Eye (tissue), 1 donor: ENCODE measurements around the gene DCST2.

ENCODE experiments used
- DNase-seq: peaks from one replicate; pipeline ENCODE4 v3.0.0-alpha.2; 2015

DCST2 gene

DNA sequence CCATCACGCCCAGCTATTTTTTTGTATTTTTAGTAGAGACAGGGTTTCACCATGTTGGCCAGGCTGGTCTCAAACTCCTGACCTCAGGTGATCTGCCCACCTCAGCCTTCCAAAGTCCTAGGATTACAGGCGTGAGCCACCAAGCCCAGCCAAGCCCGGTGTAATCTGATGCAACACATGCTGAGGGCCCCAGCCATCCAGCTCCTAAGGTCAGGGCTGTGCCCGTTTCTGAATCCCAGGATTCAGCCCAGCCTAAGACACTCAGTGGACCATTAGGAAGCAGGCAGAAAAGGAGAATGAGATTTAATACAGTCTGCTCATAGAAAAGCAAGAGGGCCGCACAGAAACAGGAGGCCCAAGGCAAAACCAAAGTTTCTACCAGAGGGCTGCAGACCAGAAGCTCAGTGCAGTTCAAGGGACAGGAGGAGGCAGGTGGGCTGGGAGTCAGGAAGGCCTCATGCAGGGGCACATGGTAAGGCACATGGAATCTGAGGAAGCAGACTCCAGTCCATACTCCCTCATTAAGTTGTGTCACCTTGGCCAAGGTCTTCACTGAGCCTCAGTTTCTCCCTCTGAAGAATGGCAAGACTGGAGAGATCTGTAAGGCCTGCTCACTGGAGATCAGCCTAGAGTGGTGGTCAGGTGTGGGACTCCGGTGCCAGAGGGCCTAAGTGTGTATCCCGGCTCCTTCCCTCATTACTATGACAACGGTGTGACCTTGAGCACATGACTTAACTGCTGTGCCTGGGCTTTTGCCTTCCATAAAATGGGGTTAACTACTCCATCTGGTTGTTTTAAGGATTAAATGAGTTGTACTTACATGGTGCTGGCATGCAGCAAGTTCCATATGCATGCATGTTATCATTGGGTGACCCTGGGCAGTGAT is 15.1 kb upstream of the DCST2 start:
- DNase-seq = no peak

DNA sequence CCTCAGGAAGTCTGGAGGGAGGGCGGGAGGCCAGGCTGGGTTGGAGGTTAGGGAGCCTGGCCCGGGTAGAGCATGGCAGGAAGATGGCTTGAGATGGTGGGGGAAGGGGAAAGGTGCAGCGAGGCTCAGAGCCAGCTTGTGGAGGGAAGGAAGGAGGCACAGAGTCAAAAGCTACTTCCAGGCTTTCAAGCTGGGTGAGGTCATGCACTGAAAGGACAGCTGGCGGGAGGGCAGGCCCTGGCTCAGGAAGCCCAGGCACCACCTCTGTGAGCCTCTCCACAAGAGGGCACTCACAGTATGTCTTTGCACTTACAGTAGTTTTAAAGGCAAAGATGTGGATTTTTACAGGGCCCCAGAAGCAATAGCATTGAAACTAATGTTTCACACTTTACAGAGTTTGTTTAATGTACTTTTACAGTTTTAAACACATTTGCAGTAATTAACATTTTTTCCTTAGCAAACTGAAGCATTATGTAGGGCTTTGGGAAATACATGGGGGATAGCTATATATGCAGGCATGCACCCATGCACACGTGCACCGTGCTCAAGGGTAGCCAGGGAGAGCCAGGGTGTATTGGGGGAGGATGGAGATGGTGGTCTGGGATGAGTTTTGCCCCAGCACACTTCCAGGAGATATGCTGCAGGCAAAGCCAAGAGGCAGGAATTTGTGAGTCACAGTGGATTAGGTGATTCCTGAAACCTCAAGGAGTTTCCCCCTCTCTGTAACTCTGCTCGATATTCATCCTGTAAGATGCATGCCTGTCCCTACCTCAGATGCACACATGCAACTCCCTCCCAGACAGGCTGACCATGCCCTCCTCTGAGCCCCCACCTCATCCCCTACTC is 11.5 kb upstream of the DCST2 start:
- DNase-seq = peak; percentile 82

- no peak for DNase-seq
Measured at GRCh38 chr1:155044365-155044764, 10.8 kb upstream of the DCST2 start.

GRCh38 chr1:155043793-155044192 is 10.2 kb upstream of the DCST2 start:
- DNase-seq = no peak

DNA sequence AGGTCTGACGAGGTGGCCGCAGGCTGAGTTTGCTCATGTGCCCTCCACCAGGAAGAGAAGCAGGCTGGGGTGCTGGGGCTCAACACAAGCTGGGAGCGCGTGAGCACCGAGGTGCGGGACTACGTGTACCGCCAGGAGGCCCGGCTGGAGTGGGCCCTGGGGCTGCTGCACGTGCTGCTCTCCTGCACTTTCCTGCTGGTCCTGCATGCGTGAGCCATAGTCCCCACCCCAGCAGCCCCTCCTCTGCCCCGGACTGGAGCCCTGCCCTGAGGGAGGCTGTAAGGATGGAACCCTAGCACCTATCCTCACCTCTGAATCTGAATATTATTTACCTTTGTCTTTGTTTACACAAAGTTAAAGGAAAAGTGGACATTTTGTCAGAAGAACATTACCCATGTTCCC is 9.7 kb upstream of the DCST2 start:
- DNase-seq = no peak

DNA sequence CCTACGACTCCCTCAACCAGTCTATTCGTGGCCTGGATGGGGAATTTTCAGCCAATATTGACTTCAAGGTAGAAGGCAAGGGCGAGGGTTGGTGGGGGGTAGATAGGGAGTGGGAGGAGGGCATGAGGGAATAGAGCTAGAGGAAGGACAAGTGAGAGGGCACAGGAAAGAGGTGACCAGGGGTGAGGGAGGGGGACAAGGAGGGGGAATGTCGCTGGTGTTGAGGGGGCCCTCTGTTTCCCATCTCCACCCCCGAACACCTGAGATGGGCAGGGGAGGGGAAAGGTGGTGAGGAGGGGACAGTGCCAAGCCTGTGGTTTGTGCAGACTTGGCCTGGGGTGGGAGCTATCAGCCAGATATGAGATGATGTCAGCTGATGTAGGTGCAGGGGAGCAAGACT is 9.2 kb upstream of the DCST2 start:
- no peak for DNase-seq

GRCh38 chr1:155040358-155041093 is 6.9 kb upstream of the DCST2 start:
- no peak for DNase-seq

- DNase-seq = no peak
Measured at GRCh38 chr1:155039308-155039669, 5.7 kb upstream of the DCST2 start.

GRCh38 chr1:155038602-155039307 is 5.2 kb upstream of the DCST2 start:
- no peak for DNase-seq

- no peak for DNase-seq
Measured at GRCh38 chr1:155037851-155038441, 4.4 kb upstream of the DCST2 start.

- DNase-seq = no peak
Measured at GRCh38 chr1:155037043-155037442, 3.5 kb upstream of the DCST2 start.

DNA sequence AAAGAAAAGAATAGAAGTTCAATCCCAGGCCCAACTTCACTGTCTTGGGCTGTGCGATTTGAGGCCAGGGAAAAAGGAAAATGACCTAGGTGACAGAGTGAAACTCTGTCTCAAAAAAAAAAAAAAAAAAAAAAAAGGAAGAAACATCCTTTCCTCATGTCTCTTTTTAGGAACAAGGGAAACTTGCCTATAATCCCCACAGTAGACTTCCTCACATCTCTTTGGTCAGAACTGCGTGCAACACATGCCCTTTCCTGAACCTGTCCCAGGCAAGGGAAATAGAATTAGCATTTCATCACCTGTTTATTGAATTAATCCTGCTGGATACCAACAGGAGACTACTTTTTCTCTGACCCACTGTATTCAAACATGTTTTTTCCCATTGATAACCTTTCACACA is 2.4 kb upstream of the DCST2 start:
- DNase-seq = no peak

DNA sequence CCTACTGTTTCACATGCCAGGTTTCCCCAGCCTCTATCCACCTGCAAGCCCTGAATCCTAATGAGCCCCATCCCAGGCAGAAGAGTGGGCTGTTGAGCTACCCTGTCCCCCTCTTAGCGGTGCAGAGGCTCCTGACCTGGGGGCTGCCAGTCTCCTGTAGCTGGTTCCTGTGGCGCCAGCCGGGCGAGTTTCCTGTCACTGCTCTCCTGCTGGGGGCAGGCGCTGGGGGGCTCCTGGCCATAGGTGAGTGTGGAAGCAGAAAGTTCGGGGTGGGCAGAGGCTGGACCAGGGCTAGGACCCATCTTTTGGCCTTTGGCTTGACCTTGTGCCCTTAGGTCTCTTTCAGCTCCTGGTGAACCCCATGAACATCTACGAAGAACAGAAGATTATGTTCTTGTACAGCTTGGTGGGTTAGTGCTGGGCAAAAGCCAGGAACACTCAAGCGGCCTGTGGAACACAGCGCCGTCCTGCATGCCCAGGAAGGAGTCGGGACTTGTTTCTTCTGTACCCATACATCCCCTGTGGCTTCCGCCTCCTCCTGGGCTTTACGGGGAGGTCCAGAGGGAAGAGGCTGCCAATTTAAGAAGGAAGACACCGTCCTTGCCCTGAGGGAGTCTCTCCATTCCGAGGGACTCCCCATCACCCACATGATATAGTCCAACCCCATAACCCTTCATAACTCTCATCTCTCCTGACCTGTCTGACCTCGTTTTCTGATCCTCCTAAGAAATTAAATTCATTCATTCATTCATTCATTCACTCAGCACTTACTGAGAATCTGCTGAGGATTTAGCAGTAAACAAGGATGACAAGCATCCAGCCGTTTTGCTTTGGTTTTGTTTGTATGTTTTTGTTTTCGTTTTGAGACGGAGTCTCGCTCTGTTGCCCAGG is 982 bp upstream of the DCST2 start:
- DNase-seq = no peak

DNA sequence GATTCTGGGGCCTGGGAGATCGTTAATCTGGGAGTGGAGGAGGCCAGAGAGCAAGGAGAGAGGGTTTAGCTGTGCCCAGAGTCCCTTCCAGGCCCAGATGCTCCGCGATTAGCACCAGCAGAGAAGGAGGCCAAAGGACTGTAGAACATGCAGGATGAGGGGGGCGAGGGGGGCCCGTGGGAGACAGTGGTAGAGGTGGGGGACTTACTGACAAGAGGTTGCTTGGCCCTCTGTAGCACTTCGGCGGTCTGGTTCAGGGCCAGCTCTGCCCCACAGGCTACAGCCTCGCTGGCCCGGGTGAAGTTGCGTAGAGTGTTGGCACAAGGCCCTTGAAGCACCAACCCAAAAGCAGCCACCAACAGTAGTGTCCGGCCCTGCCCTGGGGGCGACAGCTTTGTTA is 695 bp downstream of the DCST2 start:
- DNase-seq = no peak

- DNase-seq = no peak
Measured at GRCh38 chr1:155030899-155031298, 2.7 kb downstream of the DCST2 start.

DNA sequence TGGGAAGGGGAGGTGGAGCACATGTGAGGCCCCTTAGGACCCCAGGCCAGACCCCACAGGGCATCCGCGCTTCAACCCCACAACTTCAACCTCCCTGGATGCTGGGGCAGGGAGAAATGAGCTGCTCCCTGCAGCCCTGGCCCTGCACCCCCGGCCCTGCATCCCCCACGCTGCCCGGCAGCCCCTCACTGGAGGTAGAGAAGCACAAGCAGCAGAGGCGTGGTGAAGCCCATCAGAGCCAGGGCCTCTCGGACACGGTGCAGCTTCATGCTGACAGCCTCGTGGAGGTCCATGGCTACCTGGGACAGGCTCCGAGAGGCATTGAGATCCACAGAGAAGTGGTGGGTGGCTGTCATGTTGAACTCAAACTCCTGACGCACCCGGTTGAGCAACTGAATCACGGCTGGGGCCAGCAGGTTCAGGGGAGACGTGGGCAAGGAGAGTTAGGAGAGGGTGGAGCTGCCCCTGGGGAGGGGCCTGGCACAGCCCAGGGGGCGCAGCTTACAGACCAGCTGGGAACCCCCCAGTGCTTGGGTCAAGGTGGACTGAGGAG is 3.3 kb downstream of the DCST2 start:
- no peak for DNase-seq

DNA sequence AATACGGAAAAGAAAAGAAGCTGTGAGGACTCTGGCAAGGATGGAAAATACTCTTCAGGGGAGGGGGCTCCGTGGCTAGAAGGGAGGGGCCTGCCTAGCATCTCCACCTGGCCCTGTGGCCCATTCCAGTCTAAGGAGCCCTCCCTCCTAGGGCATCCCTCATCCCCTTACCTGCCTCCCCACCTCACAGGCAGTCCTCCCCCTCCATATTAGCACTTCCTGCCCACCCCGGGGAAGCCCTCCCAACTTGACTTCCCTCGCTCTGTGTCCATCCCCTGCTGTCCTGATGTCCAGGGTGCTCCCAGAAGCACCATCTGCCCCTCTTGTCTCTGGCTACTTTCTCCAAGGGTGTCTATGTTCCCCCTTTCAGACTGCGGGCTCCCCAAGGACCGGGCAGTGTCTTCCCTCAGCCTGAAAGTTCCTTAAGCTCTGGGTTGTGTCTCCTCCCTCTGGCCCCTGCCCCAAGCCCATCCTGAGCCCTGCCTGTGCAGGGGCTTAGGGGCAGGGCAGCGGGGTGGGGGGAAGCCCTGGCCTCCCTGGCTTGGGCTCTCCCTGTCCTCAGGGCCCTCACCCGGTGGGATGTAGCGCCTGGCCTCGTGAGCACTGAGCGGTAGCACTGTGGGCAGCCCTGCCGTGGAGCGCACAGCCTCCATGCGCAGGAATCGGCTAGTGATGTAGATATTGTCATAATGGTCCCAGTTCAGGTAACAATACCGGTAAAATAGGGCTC is 3.9 kb downstream of the DCST2 start:
- DNase-seq = no peak

- no peak for DNase-seq
Measured at GRCh38 chr1:155026588-155026987, 7.0 kb downstream of the DCST2 start.

DNA sequence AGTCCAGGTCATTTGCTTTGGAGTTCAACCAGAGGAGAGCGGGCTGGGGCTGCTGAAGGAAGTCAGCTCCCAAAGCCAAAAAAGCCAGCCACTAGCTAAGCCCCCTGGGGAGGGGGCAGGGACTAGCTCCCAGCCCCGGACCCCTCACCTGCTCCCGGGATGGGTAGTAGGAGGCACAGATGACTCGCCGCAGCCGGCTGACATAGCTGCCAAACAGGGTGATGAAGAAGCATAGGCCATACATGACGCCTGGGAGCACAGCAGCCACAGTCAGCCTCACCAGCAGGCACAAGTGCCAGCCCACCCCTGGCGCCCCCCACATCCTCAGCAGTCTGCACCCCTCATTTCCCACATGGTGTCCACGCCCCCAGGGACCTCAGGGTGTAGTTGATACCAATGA is 7.4 kb downstream of the DCST2 start:
- DNase-seq = no peak

DNA sequence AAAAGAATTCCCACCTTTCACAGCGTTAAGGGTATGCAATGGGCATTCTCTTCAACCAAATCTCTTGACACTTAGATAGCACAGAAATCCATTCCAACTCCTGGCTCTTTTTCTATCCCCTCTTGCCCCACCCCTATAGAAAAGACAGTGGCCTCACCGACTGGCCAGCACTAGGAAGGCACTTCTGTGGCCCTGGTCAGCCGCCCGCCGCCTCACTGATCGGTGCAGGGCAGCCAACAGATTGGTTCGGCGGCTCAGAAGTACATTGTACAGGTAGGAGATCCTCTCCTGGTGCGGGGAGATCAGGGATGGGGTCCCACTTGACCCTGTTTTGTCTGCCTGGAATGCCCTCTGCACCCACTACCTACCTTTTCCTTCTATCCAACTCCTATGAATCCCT is 9.3 kb downstream of the DCST2 start:
- no peak for DNase-seq
